Kidney glomerular epithelial cell (primary cell): ENCODE data around the gene YBX2.
"Not testable (repeated sequence)": the region's sequence is repeated elsewhere in the genome, so short reads cannot be mapped to it uniquely, and the experiment has no call there.

ENCODE experiments used
- DNase-seq: peaks from one replicate; lab custom pipeline; 2025; lab: John Stamatoyannopoulos, UW

Gene YBX2

DNA sequence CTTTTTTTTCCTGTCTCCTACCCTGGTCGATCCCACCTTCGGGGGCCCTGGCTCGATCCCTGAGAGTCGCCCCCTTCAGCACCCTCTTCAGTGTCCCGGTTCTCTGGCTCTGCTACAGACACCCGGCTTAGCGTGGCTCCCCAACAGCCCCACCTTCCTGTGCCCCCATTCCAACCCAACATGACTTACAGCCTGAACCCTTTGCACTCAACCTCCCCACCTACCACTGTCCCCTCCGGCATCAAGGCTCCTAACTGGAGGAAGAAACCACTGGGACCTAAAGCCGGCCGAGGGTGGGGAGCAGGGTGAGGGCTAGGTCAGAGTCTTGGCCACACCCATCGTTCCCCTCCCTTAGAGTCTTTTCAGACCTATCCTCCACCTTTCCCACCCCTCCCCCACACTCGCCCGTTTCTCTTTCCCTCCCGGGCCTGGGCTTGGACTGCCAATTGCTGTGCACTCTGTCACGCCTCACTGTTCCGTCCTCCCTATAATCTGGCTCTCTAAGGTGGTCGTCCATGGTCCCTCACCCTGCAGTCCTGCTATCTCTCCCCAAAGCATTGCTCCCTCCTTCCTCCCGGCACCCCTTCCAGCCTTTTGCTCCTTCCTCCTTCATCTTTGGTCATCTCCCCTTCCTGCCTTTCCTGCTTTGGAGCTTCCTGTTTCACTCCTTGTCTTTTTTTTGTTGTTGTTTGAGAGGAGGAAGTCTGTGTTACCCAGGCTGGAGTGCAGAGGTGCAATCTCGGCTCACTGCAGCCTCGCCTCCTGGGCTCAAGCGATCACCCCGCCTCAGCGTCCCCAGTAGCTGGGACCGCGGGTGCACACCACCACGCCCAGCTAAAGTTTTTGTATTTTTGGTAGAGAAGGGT lies 31.3 kb downstream of the YBX2 start:
- DNase-seq, result no peak

DNA sequence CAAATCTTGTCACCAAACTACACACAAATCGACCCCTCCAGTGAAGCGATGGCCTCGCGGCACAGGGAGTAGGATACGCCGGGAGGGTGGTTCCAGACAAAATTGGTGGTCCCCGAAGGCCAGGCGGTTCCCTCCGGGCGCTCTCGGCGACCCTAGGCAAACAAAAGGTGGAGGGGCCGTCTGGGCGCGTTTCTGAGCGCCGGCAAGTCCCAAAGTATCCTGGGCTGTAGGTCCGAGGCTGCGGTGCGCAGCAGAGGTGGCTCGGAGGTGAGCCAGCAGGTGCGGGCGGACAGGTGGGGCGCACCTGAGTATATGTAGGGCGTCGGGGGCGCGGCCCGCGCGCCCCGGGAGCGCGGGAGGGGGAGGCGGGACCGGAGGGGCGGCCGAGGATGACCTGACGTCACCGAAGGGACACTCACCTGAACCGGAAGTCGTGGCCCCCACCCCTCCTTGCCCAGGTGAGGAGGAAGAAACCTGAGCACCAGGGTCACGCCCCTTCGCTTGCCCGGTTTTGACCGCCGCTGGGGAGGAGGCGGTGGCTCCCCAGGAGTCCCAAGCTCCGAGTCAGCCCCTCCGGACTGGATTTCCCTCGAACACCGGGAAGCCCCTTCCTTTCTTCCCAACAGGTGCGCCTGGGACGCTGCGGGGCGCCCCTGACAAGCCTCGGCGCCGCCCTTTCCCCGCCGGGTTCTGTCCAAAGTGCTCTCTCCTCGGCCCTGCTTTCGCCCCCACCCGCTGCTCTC lies 32.1 kb downstream of the YBX2 start, which contains the start of gene CLDN7:
Gene CLDN7 (minus strand): TSS at position 287 of the 743 bp plus-strand sequence. CDS start 435 bp downstream, outside the sequence.
- DNase-seq, result no peak

DNA sequence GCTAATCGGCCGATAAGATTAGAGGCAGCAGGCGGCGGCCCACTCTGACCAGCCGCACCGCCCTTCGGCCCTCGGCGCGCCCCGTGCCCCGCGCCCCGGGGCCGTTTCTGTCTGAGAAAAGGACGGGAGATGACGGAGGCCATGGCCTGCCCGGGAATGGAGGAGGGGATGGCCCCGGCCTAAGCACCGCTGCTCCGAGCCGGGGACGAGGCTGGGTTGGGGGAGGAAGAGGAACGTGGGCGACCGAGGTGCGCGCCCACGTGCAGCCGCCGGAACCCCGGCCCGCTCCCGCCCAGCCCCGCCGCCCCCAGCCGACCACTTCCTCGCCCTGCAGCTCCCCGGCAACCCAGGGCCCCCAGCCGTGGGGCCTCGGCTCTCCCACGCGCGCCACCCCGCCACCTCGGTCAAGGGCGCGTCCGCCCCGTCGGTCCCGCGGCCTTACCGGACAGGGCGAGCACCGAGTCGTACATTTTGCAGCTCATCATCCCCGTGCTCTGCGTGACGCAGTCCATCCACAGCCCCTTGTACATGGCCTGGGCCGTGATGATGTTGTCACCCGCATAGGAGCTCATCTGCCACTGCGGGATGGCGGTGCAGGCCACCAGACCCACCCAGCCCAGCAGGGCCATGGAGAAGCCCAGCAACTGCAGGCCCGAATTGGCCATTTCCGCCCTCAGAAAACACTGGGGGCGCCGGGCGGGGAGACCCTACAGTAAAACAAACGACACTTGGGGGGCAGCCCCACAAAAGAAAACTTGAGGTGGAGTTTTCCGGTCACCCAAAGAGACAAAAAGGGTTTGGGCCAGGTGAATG lies 32.9 kb downstream of the YBX2 start:
- DNase-seq, result no peak

DNA sequence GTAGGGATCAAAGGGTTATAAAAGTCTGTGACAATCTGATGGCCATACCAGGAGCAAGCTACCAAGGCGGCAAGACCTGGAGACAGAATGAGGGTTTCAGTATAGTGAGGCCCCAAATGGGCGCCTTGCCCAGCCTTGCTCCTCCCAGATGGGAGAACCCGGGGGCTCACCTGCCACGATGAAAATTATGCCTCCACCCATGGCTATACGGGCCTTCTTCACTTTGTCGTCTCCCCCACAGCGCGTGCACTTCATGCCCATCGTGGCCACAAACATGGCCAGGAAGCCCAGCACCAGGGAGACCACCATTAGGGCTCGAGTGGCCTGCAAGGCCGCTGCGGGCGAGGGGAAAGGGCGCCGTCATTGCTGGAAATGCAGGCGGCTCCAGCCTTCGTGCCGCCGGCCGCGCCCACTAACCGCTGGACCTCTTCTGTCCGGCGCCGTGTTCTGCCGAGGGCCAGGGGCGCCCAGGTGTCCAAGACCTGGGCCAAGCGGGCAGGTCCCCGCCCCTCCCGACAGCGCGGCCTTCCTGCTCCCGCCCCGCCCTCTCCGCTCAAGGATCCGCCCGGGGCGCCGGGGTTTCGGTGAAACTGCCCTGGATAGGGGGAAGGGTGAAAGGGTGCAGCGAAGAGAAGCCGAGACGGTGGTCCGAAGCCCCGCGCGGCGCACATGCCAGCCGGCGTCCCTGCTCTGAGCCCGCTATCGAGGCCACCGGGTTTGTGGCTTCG lies 33.6 kb downstream of the YBX2 start:
- DNase-seq, result no peak

DNA sequence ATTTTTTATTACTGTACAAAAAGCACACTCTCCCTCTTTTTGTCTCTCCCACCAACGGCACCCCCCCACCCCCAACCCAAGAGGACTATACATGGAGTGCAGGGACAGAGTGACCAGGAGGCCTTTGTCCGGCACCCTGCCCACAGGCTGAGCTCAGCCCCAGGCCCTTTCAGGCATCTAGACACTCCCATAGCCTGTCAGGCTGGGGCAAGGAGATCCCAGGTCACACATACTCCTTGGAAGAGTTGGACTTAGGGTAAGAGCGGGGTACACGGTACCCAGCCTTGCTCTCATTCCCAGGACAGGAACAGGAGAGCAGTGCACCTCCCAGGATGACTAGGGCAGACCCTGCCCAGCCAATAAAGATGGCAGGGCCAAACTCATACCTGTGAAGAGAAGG lies 34.3 kb downstream of the YBX2 start:
- no peak for DNase-seq

DNA sequence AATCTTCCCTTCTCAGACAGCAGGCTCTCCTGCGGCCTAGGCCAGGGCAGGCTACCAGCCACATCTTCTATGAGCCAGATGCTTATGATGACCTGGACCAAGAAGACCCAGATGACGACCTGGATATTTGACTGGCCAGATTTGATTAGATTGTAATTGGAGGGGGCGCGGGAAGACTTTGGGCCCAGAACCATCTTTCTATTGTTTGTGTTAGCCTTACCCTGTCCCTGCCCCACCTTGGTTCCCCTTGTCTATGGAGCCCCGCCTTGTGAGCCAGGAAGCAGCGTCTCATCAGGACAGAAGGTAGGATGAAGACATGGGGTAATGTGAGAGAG lies 34.9 kb downstream of the YBX2 start:
- DNase-seq, result no peak

DNA sequence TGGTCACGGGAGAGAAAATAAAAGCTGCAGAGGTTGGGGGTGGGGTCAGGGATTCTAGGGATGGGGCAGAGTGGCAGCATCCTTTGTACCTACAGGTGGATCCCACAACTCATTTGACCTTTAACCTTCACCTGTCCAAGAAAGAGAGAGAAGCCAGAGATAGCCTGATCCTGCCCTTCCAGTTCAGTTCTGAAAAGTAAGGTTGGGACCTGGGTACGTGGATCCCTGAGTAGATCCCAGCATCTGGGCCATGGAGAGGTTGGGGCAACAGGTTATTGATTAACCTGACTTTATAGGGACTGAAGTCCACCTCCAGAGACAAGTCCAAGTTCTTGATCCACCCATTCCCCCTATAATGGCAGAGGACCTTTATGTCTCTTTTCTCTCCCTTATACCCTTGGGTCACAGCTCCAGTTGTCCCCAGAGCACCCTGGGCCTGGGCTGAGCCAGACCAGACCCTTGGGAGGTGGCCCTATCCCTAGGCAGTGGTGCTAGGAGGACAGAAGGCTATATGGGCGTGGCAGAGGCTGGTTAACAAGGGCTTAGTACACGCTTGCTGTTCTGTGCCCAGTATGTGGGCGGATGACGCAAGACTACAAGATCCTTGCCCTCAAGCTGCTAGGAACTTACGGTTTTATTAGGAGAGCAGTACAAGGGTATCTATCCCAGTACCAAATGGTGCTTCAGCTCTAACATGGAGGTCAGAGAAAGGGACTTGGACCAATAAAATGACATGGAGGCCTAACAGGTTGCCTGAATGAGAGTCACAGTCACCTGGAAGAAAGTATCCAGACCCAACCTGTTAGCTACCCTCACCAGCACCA lies 35.5 kb downstream of the YBX2 start:
- no peak for DNase-seq

DNA sequence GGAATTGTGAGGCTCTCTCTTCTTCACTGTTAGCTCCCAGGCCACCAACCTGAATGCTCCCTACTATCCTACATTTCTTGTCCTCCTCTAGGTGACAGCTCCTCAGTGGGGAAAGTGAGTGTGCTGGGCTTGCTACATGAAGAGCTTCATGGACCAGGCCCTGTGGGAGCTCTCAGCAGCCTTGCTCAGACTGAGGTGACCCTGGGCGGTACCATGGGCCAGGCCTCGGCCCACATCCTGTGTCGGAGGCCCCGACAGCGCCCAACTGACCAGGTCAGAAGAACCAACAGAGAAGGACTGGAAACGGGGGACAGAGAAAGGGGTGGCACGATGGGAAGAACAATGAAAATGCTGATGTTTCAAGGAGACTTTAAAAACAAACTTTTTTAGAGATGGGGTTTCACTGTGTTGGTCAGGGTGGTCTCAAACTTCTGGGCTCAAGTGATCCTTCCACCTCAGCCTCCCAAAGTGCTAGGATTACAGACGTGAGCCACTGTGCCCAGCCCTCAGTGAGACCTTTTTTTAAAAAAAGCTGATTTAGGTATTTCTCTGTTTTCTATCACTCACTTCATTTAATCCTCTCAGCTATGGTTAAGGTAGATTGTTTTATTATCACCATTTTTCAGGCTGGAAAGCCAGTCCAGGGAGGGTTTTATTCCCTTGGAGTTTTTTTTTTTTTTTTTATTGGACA lies 37.5 kb downstream of the YBX2 start:
- DNase-seq, result no peak

DNA sequence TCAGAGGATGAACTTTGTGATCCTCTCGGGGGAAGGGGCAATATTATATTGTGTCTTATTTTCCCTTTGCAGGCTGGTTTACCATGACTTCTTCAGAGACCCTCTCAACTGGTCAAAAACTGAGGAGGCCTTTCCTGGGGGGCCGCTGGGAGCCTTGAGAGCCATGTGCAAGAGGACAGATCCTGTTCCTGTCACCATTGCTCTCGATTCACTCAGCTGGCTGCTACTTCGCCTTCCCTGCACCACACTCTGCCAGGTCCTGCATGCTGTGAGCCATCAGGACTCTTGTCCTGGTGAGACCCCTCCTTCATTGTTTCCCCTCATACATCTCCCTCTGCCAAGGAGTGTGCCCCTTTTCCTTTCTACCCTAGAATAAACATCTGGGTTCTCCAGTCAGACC lies 39.9 kb downstream of the YBX2 start:
- no peak for DNase-seq

DNA sequence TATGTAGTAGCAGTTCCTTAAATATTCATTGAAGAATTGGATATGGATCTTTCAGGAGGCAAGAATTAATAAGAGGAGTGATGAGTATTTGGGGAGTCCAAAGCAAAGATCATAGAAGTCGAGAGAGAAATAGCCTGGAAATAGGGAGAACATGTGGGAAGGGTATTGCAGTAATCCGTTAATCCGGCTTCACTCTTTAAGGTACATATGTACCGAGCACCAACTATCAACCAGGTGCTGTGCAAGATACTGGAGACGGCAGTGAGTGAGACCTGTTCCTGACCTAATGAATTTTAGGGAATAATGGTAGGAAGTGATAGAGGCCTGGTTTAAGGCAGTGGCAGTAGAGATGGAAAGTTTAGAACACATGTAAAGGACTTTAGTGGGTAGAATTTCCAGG lies 41.4 kb downstream of the YBX2 start:
- no peak for DNase-seq

DNA sequence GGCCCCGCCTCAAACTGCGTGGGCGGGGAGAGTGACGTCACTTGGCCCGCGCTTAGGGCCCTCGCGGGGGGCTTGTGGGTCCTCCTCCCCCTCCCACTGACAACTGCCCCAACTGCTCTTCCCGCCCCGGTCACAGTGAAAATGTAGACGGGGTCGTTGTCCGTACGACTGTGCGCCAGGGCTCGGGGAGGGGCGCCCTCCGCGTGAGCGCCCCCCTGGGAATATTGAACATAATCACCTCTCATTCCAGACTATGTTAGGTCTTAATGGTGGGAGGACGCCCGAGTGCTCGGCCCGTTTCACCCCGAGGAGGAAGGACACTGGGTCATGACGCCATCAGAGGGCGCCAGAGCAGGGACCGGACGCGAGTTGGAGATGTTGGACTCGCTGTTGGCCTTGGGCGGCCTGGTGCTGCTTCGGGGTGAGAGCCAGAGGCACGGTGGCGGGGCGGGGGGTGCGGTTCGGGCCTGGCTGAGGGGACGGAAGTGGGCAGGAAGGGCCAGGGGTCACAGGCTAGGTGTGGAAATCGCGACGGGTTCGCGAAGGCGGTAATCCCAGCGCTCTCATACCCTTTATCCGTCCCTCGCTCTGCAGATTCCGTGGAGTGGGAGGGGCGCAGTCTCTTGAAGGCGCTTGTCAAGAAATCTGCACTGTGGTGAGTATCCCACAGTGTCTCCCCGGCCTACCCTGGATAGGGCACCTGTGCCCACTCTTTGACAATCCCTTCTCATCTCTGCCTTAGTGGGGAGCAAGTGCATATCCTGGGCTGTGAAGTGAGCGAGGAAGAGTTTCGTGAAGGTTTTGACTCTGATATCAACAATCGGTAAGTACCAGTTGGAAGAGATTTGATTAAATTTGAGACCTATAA lies 42.0 kb downstream of the YBX2 start, which contains the start of gene ELP5:
Gene ELP5 (plus strand): TSS at position 40 of the 868 bp plus-strand sequence. CDS start 336 bp downstream, at position 376.
- peak; percentile 81 for DNase-seq

DNA sequence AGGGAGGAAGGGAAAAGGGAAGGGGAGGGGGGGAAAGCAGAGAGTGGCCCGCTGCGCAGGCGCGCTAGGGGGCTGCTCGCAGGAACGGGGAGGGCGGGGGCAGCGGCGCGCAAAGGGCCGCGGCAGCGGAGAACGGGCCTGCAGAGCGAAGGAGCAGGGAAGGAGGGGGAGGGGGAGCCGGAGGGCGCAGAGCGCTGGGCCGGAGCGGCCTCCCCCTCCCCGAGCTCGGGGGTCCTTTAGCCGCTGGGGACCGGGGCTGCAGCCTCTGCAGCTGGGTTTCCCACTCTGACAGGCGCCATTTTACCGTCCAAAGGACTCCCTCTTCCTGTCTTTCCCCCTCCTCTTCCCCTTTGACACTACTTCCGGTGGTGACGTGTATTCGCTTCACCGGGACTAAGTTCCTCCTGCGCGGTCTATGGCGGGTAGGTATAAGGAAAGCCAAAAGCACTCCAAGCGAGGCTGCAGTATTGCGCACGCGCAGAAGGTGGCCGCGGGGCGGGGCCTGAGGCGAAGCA lies 42.7 kb downstream of the YBX2 start, which contains the start of gene CTDNEP1:
Gene CTDNEP1 (minus strand): TSS at position 74 of the 515 bp plus-strand sequence. CDS start 438 bp downstream, outside the sequence.
- DNase-seq, result peak; percentile 98

DNA sequence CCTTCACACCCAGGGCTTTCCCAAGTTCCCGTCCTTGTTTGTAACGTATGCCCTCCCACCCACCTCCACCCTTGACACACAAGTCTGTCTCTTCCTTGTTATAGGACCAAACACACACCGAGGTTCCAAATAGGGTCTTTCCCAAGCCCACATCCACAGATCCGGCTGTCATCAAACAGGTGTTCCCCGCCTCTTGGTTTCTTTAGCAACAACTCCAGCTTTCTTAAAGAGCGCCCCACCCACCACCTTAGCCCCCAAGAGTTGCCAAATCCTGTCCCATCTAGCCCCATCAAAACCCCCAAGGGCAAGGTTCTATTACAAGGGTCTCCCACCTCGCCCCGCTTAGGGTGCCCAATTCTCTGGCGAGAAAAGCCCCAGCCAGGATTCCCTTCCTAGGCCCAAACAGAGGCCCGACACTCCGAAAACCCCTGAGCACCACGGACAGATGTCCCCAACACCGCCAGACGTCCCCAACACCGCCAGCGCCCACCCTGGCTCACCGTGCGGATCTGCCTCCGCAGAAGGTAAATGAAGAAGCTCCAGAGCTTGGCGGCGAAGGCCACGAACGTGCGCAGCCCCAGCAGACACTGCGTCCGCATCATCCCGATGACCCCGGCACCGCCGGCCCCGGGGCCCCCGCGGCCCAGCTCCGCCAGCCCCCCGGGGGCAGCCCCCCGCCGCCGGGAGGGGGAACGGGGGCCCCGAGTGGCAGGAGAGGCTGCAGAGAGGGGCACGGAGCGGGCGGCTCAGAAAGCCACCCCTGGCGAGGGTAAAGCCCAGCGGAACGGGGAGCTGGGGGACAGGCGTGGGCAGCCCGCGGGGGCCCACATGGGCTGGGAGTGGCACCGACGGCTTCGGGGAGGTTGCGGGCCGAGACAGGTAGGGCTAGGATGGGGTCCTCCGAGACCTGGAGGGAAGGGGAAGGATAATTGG lies 43.5 kb downstream of the YBX2 start:
- DNase-seq, result no peak

DNA sequence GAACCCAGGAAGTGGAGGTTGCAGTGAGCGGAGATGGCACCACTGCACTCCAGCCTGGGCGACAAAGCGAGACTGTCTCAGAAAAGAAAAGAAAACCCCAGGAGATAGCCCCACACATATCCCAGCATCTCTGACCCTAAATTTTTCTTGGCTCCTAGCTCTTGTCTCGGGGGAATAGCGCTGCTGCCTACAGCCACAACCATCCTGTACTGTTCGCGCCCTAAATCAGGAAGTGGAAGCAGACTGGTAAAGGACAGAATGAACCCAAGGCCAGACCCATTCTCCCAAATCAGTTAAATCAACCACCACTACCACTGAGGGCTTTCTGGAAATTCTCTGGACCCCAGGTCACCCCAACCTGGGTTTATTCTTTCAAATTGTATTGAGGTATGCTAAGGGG lies 44.6 kb downstream of the YBX2 start:
- DNase-seq, result no peak

DNA sequence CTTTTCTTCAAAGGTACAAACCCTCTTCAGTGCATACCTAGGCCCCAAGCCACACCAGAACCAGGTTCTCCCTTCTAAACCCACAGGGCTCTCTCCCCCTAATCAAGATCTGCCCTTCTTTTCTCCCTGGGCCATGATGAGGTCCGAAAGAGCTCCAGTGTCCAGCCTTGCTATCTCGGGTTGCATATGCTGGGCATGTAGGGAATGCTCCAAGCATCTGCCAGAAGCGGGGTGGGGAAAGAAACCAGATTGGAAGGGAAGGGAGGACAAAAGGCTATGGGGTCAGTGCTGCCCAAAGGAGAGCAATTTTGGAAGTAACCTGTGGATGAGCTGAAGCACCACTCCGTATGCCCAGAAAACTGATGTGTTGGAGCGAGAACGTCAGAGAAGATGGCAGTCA lies 45.2 kb downstream of the YBX2 start:
- DNase-seq, result no peak

DNA sequence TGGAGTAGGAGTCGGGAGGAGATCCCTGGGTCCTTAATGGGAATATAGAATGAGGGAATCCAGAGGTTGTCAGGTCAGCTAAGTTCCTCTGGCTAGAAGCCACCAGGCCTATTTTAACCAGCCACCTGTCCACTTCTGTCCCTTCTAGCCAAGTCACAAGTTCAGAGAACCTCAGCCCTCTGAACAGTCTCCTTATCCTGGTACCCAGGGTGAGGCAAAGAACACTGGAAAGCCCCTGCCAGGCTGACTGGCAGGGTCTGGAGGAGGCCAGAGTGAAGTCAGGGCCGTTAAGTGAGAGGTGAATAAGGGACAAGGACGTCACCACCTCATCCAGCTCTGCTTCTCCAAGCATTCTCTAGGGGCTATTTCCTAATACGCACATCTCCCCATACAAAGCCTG lies 45.6 kb downstream of the YBX2 start:
- DNase-seq, result no peak

DNA sequence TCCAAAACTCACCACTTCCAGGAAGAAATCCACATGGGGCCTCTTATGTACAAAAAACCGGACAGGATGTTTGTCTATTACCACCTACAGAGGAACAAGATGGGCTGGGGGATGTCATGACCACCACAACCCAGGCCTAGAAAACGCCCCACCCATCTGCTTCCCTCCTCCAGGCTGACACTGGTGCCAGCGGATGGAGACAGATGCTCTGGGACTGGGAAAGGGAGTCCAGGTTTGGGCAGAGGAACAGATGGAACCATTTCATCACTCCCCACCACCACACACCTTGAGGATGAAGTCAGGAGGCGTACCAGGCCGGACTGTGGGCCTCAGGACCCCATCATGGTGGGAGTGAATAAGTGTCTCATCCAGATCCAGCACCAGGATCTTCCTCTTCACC lies 47.7 kb downstream of the YBX2 start:
- DNase-seq, result no peak

DNA sequence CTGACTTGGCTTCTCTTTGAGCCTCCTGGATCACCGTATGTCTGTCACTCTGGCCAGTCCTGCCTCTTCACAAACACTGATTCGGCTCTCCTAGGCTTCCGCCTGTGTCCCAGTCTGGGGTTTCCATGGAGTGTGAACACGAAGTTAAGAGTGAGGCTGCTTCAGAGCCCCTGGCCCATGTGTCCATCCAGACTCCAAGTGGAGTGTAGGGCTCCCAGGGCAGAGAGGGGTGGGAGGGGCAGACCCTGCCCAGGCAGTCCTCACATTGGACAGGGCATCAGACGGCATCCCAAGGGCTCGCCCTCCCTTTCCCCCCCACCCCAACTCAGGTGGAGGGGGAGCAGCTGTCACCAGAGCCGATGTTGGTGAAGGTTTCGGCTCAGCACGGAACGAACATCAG lies 50.6 kb downstream of the YBX2 start:
- not testable (repeated sequence) for DNase-seq
